CD4-positive, alpha-beta T cell (primary cell): ENCODE results near the gene SORCS2. TPM values are rescaled to one million over a fixed set of nuclear protein-coding genes. Genes with fewer than 3 reads are reported as not detected.

ENCODE experiments used
- ATAC-seq: fragments of 200-7000 bp; cut with Tn5 transposase; one replicate; pipeline ENCODE4 v1.10.0; 2022; ENCODE audit warnings: mild to moderate bottlenecking; ENCODE audit not compliant: poor library complexity
- CTCF ChIA-PET: fragments of 350-600 bp; sonication (Branson Sonifier 250); formaldehyde crosslinking; loops from one replicate; lab custom pipeline; 2021; ENCODE audit warnings: antibody characterized with exemption, inconsistent platforms; lab: Charles Lee
- POLR2A ChIA-PET: fragments of 350-600 bp; sonication (Branson Sonifier 250); formaldehyde crosslinking; loops from one replicate; lab custom pipeline; 2021; ENCODE audit warnings: antibody characterized with exemption, inconsistent platforms; lab: Charles Lee
- DNase-seq, 14 experiments: peaks; one replicate each; pipeline ENCODE4 v3.0.0-alpha.2; 2013 to 2020; ENCODE audit warnings: mixed read lengths in 2 of 14
- H3K27ac ChIP-seq, 2 donors: one replicate each; pipeline versions ENCODE4 v1.5.1 to v1.7.0; 2013; ENCODE audit warnings: low read length in 2 of 2, low read depth in 1 of 2, mild to moderate bottlenecking in 1 of 2
- H3K27me3 ChIP-seq, 2 experiments: 1 replicate in 1 of 2; 2 replicates in 1 of 2; pipeline versions ENCODE4 v1.6.1 to v1.7.0; 2013; ENCODE audit warnings: low read length in 2 of 2, control low read depth in 1 of 2, mild to moderate bottlenecking in 1 of 2, moderate library complexity in 1 of 2; ENCODE audit not compliant: insufficient read depth in 2 of 2, control insufficient read depth in 1 of 2
- H3K36me3 ChIP-seq: one replicate; pipeline ENCODE4 v1.6.1; 2013; ENCODE audit warnings: low read length, control low read depth; ENCODE audit not compliant: insufficient read depth
- H3K4me1 ChIP-seq: one replicate; pipeline ENCODE4 v1.6.1; 2013; ENCODE audit warnings: low read length, control low read depth; ENCODE audit not compliant: insufficient read depth
- H3K4me3 ChIP-seq: one replicate; pipeline ENCODE4 v1.5.1; 2013; ENCODE audit warnings: mild to moderate bottlenecking, low read length, moderate library complexity
- H3K9me3 ChIP-seq, 2 experiments: 1 replicate in 1 of 2; 2 replicates in 1 of 2; pipeline versions ENCODE4 v1.6.1 to v1.7.0; 2013; ENCODE audit warnings: low read length in 2 of 2, mild to moderate bottlenecking in 2 of 2, control low read depth in 1 of 2, moderate library complexity in 1 of 2; ENCODE audit not compliant: control insufficient read depth in 1 of 2, insufficient read depth in 1 of 2
- H3K27ac Mint-ChIP-seq: one replicate; pipeline ENCODE4 v1.8.0; 2020; ENCODE audit warnings: mixed read lengths
- H3K27me3 Mint-ChIP-seq: one replicate; pipeline ENCODE4 v1.8.0; 2021; ENCODE audit warnings: mixed read lengths
- H3K36me3 Mint-ChIP-seq: one replicate; pipeline ENCODE4 v1.8.0; 2021; ENCODE audit warnings: low read depth, mixed read lengths
- H3K4me1 Mint-ChIP-seq: one replicate; pipeline ENCODE4 v1.8.0; 2021; ENCODE audit warnings: low read depth, mixed read lengths
- H3K4me3 Mint-ChIP-seq: one replicate; pipeline ENCODE4 v1.8.0; 2020; ENCODE audit warnings: mild to moderate bottlenecking, mixed read lengths
- H3K9me3 Mint-ChIP-seq: one replicate; pipeline ENCODE4 v1.8.0; 2020; ENCODE audit warnings: mixed read lengths
- CTCF ChIP-seq: fragments of 200-600 bp; IDR thresholded peaks from one replicate; pipeline ENCODE4 v1.8.0; 2022; ENCODE audit warnings: antibody characterized with exemption, mild to moderate bottlenecking
- intact Hi-C, 2 experiments: fragments of 100-400 bp; cut with DNase I in 1 of 2; cut with micrococcal nuclease in 1 of 2; formaldehyde crosslinking; loops; one replicate each; pipeline versions ENCODE4 v1.15.1 to v1.9.0; 2023 to 2025; cut with DNase I, micrococcal nuclease
- total RNA-seq, 174 experiments: library from RNA in 2 of 174; stranded (reverse) in 2 of 174; gene quantifications; one replicate each; pipeline ENCODE4 v1.2.3 and lab custom pipeline; 2021 to 2026

The SORCS2 gene
- total RNA-seq, 2 experiments from 2014 or later, result not detected

GRCh38 chr4:7703688-7704087, 511.4 kb downstream of the SORCS2 start:
- TF ChIP-seq CTCF, result no peak
- Histone ChIP-seq H3K27ac (no peak overlapping the region), H3K4me1 (no peaks in the 10 kb centered on the region), H3K27me3 (peaks cover 4% of the 10 kb centered on the region in 2 experiments), H3K9me3 (peaks cover 0 to 12% of the 10 kb centered on the region in 2 experiments), H3K36me3 (no peaks in the 10 kb centered on the region), H3K4me3 (no peak overlapping the region)
- Mint-ChIP-seq H3K36me3 (no peaks in the 10 kb centered on the region), H3K4me1 (no peaks in the 10 kb centered on the region), H3K27ac (no peak overlapping the region), H3K4me3 (no peak overlapping the region), H3K27me3 (peaks cover 3% of the 10 kb centered on the region), H3K9me3 (no peaks in the 10 kb centered on the region)
- ChIA-PET CTCF (no interaction called here), POLR2A (no interaction called here)
- DNase-seq (no peak), ATAC-seq (no peak)
- intact Hi-C loops, result no loop called here

- TF ChIP-seq CTCF, result no peak
- Mint-ChIP-seq H3K4me1 (no peaks in the 10 kb centered on the region), H3K4me3 (no peak overlapping the region), H3K36me3 (no peaks in the 10 kb centered on the region), H3K9me3 (no peaks in the 10 kb centered on the region), H3K27me3 (no peaks in the 10 kb centered on the region), H3K27ac (no peak overlapping the region)
- no peak for DNase-seq
- Histone ChIP-seq H3K27ac (no peak overlapping the region), H3K36me3 (no peaks in the 10 kb centered on the region), H3K27me3 (peaks cover 3% of the 10 kb centered on the region in 2 experiments), H3K4me1 (no peaks in the 10 kb centered on the region), H3K9me3 (peaks cover 0 to 12% of the 10 kb centered on the region in 2 experiments), H3K4me3 (no peak overlapping the region)
- CTCF ChIA-PET, result interaction anchor here (1.2 kb wide), 1 partner anchor 98 kb away, joined by 4 read pairs; no protein-coding TSS in a partner anchor
- POLR2A ChIA-PET, result no interaction called here
- intact Hi-C loops, result no loop called here
- no peak for ATAC-seq
Observed at GRCh38 chr4:7704091-7704490, 511.8 kb downstream of the SORCS2 start.

GRCh38 chr4:7704625-7705024, 512.3 kb downstream of the SORCS2 start:
- ATAC-seq, result no peak
- Mint-ChIP-seq H3K9me3 (no peaks in the 10 kb centered on the region), H3K27ac (no peak overlapping the region), H3K4me1 (no peaks in the 10 kb centered on the region), H3K27me3 (no peaks in the 10 kb centered on the region), H3K4me3 (no peak overlapping the region), H3K36me3 (no peaks in the 10 kb centered on the region)
- Histone ChIP-seq H3K4me3 (no peak overlapping the region), H3K27ac (no peak overlapping the region), H3K4me1 (no peaks in the 10 kb centered on the region), H3K9me3 (peaks cover 0 to 12% of the 10 kb centered on the region in 2 experiments), H3K36me3 (no peaks in the 10 kb centered on the region), H3K27me3 (no peaks in the 10 kb centered on the region)
- intact Hi-C loops, result no loop called here
- no peak for TF ChIP-seq CTCF
- DNase-seq, result no peak
- CTCF ChIA-PET, result interaction anchor here (1.2 kb wide), 1 partner anchor 98 kb away, joined by 4 read pairs; no protein-coding TSS in a partner anchor
- POLR2A ChIA-PET, result no interaction called here
